LNCAP (cell line): ENCODE measurements around the gene TUFT1.

Experiments used
- CTCF ChIP-seq: fragments of 450-650 bp; IDR thresholded peaks from 2 replicates; pipeline ENCODE4 v1.5.1; 2017; ENCODE audit warnings: mild to moderate bottlenecking

Gene TUFT1

GRCh38 chr1:151618003-151618402, 77.9 kb downstream of the TUFT1 start:
- no peak for TF ChIP-seq CTCF

- TF ChIP-seq CTCF, result no peak
Measured at GRCh38 chr1:151618470-151618869, 78.4 kb downstream of the TUFT1 start.

- TF ChIP-seq CTCF, result no peak
Measured at GRCh38 chr1:151619489-151620093, 79.5 kb downstream of the TUFT1 start.

- no peak for TF ChIP-seq CTCF
Measured at GRCh38 chr1:151620286-151620685, 80.2 kb downstream of the TUFT1 start.

- no peak for TF ChIP-seq CTCF
Measured at GRCh38 chr1:151621351-151621750, 81.2 kb downstream of the TUFT1 start.

- no peak for TF ChIP-seq CTCF
Measured at GRCh38 chr1:151624783-151625182, 84.7 kb downstream of the TUFT1 start.

- TF ChIP-seq CTCF, result no peak
Measured at GRCh38 chr1:151626740-151627334, 86.7 kb downstream of the TUFT1 start.

GRCh38 chr1:151629278-151629677, 89.2 kb downstream of the TUFT1 start:
- TF ChIP-seq CTCF, result no peak
